ENCODE results near the gene MAJIN.

MAJIN gene

GRCh38 chr11:64893194-64894069 lies 78.5 kb downstream of the MAJIN start:
- no peak for DNase-seq

- no peak for DNase-seq
These were observed 79.1 kb downstream of the MAJIN start for GRCh38 chr11:64892838-64893193.

GRCh38 chr11:64892411-64892831 lies 79.5 kb downstream of the MAJIN start:
- no peak for DNase-seq

GRCh38 chr11:64891880-64892279 lies 80.0 kb downstream of the MAJIN start:
- DNase-seq, result no peak

GRCh38 chr11:64891215-64891848 lies 80.6 kb downstream of the MAJIN start:
- DNase-seq, result no peak

- no peak for DNase-seq
These were observed 81.4 kb downstream of the MAJIN start for GRCh38 chr11:64890522-64890939.

GRCh38 chr11:64888729-64889511 lies 83.0 kb downstream of the MAJIN start:
- no peak for DNase-seq

- no peak for DNase-seq
These were observed 83.5 kb downstream of the MAJIN start for GRCh38 chr11:64888406-64888728.
